HL-60 (cell line): ENCODE measurements around the gene EPM2AIP1.
"Not testable (repeated sequence)": the region's sequence is repeated elsewhere in the genome, so short reads cannot be mapped to it uniquely, and the experiment has no call there.

Experiments used
- DNase-seq, 2 experiments: peaks; one replicate each; pipeline ENCODE4 v3.0.0-alpha.2; 2010 to 2020; ENCODE audit warnings: low read depth in 1 of 2, low spot score in 1 of 2
- H3K27ac ChIP-seq: fragments of 250-450 bp; sonication (Bioruptor Pico); replicated peaks from 2 replicates; pipeline ENCODE4 v1.5.1; 2020; ENCODE audit warnings: mild to moderate bottlenecking, moderate library complexity
- H3K27me3 ChIP-seq: fragments of 250-450 bp; sonication (Bioruptor Pico); 2 replicates; pipeline ENCODE4 v1.5.1; 2021; ENCODE audit warnings: mild to moderate bottlenecking, moderate library complexity; ENCODE audit not compliant: insufficient read depth, poor library complexity, severe bottlenecking
- H3K4me3 ChIP-seq: replicated peaks from 2 replicates; pipeline ENCODE4 v1.5.1; 2011; ENCODE audit warnings: mild to moderate bottlenecking, control low read depth, low read length; ENCODE audit not compliant: insufficient read depth
- GABPA ChIP-seq: IDR thresholded peaks from 2 replicates; pipeline ENCODE4 v1.6.1; 2012; ENCODE audit warnings: low read depth
- POLR2AphosphoS5 ChIP-seq: IDR thresholded peaks from 2 replicates; pipeline ENCODE4 v1.6.1; 2012; ENCODE audit warnings: low read depth
- SPI1 ChIP-seq: IDR thresholded peaks from 2 replicates; pipeline ENCODE4 v1.6.1; 2012; ENCODE audit warnings: low read depth, mild to moderate bottlenecking, borderline replicate concordance
- TF ChIP-seq, protein P1 (sequence below): IDR thresholded peaks from one replicate; pipeline ENCODE4 v1.5.1; 2011; ENCODE audit warnings: low read length, control low read depth, inconsistent platforms; ENCODE audit not compliant: insufficient read depth
- TF ChIP-seq, protein P2 (sequence below): IDR thresholded peaks from 2 replicates; pipeline ENCODE4 v1.6.1; 2012; ENCODE audit warnings: low read depth; ENCODE audit not compliant: insufficient replicate concordance

The EPM2AIP1 gene

DNA sequence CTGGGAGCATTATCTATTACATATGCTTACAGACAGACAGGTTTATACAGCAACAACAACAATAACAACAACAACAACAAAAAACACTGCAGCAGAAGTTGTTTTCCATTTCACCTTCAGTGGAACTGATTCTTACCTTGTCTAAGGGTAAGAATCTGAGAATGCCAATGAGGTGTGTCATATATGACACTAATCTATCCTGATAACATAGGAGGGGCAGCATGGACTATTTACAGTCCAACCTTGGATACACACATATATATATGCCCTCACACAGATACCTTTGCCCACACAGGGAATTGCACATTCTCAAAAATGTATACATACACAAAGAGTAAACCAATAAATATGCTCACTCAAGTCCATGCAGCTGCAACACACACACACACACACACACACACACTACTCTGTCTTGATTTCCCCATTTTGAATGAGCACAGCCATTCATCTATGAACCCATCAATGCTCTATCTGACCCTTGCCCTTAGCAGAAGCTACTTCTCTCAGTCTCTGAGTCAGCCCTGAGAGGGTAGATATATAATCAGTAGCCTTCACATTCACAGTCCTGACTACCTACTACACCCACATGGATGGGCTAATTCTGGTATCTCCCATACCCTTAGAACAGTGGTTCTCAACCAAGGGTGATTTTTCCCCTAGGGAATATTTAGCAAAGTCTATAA, 38.3 kb downstream of the EPM2AIP1 start:
- H3K27ac ChIP-seq: no peak overlapping the region
- no peaks in the 10 kb centered on the region for H3K27me3 ChIP-seq
- TF ChIP-seq GABPA (no peak), POLR2AphosphoS5 (no peak), SPI1 (no peak)
- TF ChIP-seq, protein P1, sequence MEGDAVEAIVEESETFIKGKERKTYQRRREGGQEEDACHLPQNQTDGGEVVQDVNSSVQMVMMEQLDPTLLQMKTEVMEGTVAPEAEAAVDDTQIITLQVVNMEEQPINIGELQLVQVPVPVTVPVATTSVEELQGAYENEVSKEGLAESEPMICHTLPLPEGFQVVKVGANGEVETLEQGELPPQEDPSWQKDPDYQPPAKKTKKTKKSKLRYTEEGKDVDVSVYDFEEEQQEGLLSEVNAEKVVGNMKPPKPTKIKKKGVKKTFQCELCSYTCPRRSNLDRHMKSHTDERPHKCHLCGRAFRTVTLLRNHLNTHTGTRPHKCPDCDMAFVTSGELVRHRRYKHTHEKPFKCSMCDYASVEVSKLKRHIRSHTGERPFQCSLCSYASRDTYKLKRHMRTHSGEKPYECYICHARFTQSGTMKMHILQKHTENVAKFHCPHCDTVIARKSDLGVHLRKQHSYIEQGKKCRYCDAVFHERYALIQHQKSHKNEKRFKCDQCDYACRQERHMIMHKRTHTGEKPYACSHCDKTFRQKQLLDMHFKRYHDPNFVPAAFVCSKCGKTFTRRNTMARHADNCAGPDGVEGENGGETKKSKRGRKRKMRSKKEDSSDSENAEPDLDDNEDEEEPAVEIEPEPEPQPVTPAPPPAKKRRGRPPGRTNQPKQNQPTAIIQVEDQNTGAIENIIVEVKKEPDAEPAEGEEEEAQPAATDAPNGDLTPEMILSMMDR: no peak
- TF ChIP-seq, protein P2, sequence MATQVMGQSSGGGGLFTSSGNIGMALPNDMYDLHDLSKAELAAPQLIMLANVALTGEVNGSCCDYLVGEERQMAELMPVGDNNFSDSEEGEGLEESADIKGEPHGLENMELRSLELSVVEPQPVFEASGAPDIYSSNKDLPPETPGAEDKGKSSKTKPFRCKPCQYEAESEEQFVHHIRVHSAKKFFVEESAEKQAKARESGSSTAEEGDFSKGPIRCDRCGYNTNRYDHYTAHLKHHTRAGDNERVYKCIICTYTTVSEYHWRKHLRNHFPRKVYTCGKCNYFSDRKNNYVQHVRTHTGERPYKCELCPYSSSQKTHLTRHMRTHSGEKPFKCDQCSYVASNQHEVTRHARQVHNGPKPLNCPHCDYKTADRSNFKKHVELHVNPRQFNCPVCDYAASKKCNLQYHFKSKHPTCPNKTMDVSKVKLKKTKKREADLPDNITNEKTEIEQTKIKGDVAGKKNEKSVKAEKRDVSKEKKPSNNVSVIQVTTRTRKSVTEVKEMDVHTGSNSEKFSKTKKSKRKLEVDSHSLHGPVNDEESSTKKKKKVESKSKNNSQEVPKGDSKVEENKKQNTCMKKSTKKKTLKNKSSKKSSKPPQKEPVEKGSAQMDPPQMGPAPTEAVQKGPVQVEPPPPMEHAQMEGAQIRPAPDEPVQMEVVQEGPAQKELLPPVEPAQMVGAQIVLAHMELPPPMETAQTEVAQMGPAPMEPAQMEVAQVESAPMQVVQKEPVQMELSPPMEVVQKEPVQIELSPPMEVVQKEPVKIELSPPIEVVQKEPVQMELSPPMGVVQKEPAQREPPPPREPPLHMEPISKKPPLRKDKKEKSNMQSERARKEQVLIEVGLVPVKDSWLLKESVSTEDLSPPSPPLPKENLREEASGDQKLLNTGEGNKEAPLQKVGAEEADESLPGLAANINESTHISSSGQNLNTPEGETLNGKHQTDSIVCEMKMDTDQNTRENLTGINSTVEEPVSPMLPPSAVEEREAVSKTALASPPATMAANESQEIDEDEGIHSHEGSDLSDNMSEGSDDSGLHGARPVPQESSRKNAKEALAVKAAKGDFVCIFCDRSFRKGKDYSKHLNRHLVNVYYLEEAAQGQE: no peak
- no peak overlapping the region for H3K4me3 ChIP-seq
- DNase-seq: no peak

DNA sequence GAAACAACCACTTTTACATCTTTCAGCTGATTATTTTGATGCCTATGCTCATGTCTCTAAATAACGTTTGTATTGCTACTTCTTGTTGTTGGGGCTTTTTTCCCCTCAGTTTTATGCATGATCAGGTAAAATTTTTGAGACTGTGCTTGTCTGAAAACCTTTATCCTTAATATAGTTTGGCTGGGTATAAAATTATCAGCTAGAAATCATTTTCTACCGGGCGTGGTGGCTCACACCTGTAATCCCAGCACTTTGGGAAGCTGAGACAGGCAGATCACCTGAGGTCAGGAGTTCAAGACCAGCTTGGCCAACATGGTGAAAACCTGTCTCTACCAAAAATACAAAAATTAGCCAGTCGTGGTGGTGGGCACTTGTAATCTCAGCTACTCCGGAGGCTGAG, 45.1 kb downstream of the EPM2AIP1 start:
- DNase-seq: not testable (repeated sequence)

DNA sequence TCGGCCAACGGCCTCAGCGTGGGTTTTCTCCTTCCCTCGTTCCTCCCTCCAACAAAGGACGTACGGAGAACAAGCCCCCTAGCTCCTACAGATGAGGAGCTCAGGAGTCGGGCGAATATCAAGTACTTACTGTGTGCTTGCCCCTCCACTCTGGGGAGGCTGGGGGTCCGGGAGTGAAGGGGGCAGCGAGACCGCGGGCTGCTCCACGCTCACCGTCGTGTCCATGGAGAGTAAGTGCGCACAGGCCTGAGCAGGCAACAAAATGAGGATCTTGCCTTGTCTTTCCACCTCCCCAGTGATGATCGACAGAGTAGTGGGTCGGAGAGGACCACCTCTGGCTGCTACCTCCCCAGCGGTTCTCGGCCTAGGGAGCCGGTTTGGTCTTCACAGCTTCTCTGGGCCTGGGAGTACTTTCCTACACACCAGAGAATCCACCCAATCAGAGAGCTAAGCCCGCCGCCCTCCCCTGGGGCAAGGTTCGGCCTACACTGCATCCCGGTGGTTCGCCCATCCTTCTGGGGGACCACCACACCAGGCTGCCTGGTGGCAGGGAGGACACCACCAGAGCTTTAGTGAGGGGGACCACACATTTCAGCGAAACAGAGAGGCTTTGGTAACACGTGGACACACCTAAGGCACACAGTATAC, 47.5 kb downstream of the EPM2AIP1 start:
- no peaks in the 10 kb centered on the region for H3K27me3 ChIP-seq
- TF ChIP-seq, protein P2: no peak
- TF ChIP-seq, protein P1: no peak
- TF ChIP-seq SPI1 (no peak), POLR2AphosphoS5 (no peak), GABPA (no peak)
- no peak overlapping the region for H3K4me3 ChIP-seq
- no peak overlapping the region for H3K27ac ChIP-seq
- DNase-seq: no peak

More for the DNA sequence above, 45.1 kb downstream of the EPM2AIP1 start:
- not testable (repeated sequence) for H3K27me3 ChIP-seq, H3K27ac ChIP-seq, H3K4me3 ChIP-seq

DNA sequence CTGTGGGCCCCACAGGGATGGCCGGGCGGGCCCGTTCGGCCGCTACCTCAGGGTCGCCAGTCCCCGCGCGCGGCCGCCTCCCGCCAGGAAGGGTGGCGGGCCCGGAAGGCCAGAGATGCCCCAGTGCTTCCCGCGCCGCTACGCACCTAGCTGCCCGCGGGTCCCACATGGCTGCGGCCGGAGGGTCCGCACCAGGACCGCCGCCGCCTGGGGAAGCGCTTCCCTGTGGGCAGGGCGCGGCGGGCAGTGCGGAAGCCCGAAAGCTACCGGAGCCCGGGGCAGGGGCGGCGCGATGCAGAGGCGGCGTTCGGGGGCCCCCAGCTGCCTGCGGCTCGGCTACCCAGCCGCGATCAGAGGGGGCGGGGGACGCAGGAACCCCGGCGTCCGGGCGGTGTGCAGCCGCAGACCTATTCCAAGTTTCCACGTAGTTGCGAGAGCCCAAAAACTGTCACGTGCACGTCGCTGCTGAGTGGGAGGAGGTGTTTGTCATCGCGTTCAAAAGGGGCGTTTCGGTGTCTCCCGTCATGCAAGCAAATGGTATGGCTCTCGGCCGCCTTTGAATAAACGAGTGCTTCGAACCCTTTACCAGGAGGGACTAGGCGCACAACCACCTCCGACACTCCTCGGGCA, 48.2 kb downstream of the EPM2AIP1 start, which contains the start of gene TRANK1:
Gene TRANK1, minus strand, starts transcription at position 414 of the 630 bp plus-strand sequence. Its CDS starts 245 bp downstream, at position 169.
- peak within 1 kb of the TSS; percentile 69 for H3K4me3 ChIP-seq
- no peaks in the 10 kb centered on the region for H3K27me3 ChIP-seq
- peak; percentile 28 to 61 for DNase-seq
- TF ChIP-seq GABPA: no peak
- no peak for TF ChIP-seq POLR2AphosphoS5
- TF ChIP-seq, protein P1: no peak
- TF ChIP-seq, protein P2: no peak
- peak within 1 kb of the TSS; percentile 6; the same call in 1 of the 2 replicates for H3K27ac ChIP-seq
